Neural cell (in vitro differentiated cells): ENCODE data around the gene ANKRD39. TPM values are rescaled to one million over a fixed set of nuclear protein-coding genes. Genes with fewer than 3 reads are reported as not detected.

ENCODE experiments used
- H2AFZ ChIP-seq: fragments of 200-600, 300-800 bp; sonication (generic), shearing (Covaris generic); 2 replicates; pipeline ENCODE4 v1.6.0; 2014; ENCODE audit warnings: low read depth, mild to moderate bottlenecking, antibody characterized with exemption, low read length, moderate library complexity
- H3F3A ChIP-seq: fragments of 200-600 bp; shearing (Covaris generic); 2 replicates; pipeline ENCODE4 v1.6.1; 2016; ENCODE audit warnings: mild to moderate bottlenecking, moderate library complexity, mixed read lengths, antibody characterized with exemption, low read length; ENCODE audit not compliant: insufficient read depth, poor library complexity, severe bottlenecking
- H3K27ac ChIP-seq: fragments of 200-600, 300-800 bp; sonication (generic), shearing (Covaris generic); 2 replicates; pipeline ENCODE4 v1.5.1; 2014; ENCODE audit warnings: mild to moderate bottlenecking, low read length, moderate library complexity
- H3K27me3 ChIP-seq: fragments of 300-800, 200-600 bp; sonication (generic), shearing (Covaris generic); 2 replicates; pipeline ENCODE4 v1.6.0; 2014; ENCODE audit warnings: mild to moderate bottlenecking, low read depth, low read length, moderate library complexity; ENCODE audit not compliant: insufficient read depth
- H3K36me3 ChIP-seq: fragments of 300-800, 200-600 bp; sonication (generic), shearing (Covaris generic); 2 replicates; pipeline ENCODE4 v1.5.1; 2014; ENCODE audit warnings: mild to moderate bottlenecking, antibody characterized with exemption, low read length, moderate library complexity; ENCODE audit not compliant: insufficient read depth
- H3K4me2 ChIP-seq: fragments of 300-800, 200-600 bp; sonication (generic), shearing (Covaris generic); 2 replicates; pipeline ENCODE4 v1.6.0; 2014; ENCODE audit warnings: mild to moderate bottlenecking, low read length
- H3K4me3 ChIP-seq: fragments of 300-800, 200-600 bp; sonication (generic), shearing (Covaris generic); 2 replicates; pipeline ENCODE4 v1.5.1; 2014; ENCODE audit warnings: mild to moderate bottlenecking, low read length, moderate library complexity
- H3K79me2 ChIP-seq: fragments of 200-600 bp; shearing (Covaris generic); replicated peaks from 2 replicates; pipeline ENCODE4 v1.6.0; 2014; ENCODE audit warnings: mild to moderate bottlenecking, low read length, moderate library complexity; ENCODE audit not compliant: insufficient read depth
- H3K9ac ChIP-seq: fragments of 300-800, 200-600 bp; sonication (generic), shearing (Covaris generic); 2 replicates; pipeline ENCODE4 v1.6.1; 2016; ENCODE audit warnings: mild to moderate bottlenecking, low read length, mixed read lengths
- H3K9me2 ChIP-seq: fragments of 200-600 bp; shearing (Covaris generic); 2 replicates; pipeline ENCODE4 v1.6.1; 2016; ENCODE audit warnings: mild to moderate bottlenecking, low read length, mixed read lengths; ENCODE audit not compliant: insufficient read depth
- H3K9me3 ChIP-seq: fragments of 200-600, 300-800 bp; sonication (generic), shearing (Covaris generic); 2 replicates; pipeline ENCODE4 v1.6.1; 2016; ENCODE audit warnings: mild to moderate bottlenecking, mixed run types, low read length, moderate library complexity, mixed read lengths
- H4K20me1 ChIP-seq: fragments of 200-600 bp; shearing (Covaris generic); 2 replicates; pipeline ENCODE4 v1.6.1; 2016; ENCODE audit warnings: mild to moderate bottlenecking, mixed run types; ENCODE audit not compliant: insufficient read depth
- CTCF ChIP-seq: fragments of 450-650 bp; IDR thresholded peaks from 2 replicates; pipeline ENCODE4 v1.5.1; 2014; ENCODE audit warnings: antibody characterized with exemption, mild to moderate bottlenecking, moderate library complexity; ENCODE audit not compliant: poor library complexity, severe bottlenecking
- EP300 ChIP-seq: fragments of 450-650 bp; conservative IDR thresholded peaks from 2 replicates; pipeline ENCODE4 v1.6.1; 2014; ENCODE audit warnings: antibody characterized with exemption, mild to moderate bottlenecking, moderate library complexity; ENCODE audit not compliant: poor library complexity, severe bottlenecking
- EZH2 ChIP-seq: fragments of 200-600, 300-800 bp; shearing (Covaris generic), sonication (generic); IDR thresholded peaks from 2 replicates; pipeline ENCODE4 v1.6.1; 2014; ENCODE audit warnings: antibody characterized with exemption, low read length, borderline replicate concordance, mild to moderate bottlenecking; ENCODE audit not compliant: insufficient read depth, poor library complexity, severe bottlenecking
- MXI1 ChIP-seq: fragments of 450-650 bp; conservative IDR thresholded peaks from 2 replicates; pipeline ENCODE4 v1.6.1; 2014; ENCODE audit warnings: antibody characterized with exemption, mild to moderate bottlenecking; ENCODE audit not compliant: poor library complexity, severe bottlenecking
- POLR2AphosphoS5 ChIP-seq: IDR thresholded peaks from 2 replicates; pipeline ENCODE4 v1.6.1; 2012
- RAD21 ChIP-seq: fragments of 450-650 bp; conservative IDR thresholded peaks from 2 replicates; pipeline ENCODE4 v1.6.1; 2014; ENCODE audit warnings: antibody characterized with exemption, mild to moderate bottlenecking, moderate library complexity
- REST ChIP-seq: IDR thresholded peaks from 2 replicates; pipeline ENCODE4 v1.6.1; 2012; ENCODE audit warnings: borderline replicate concordance
- SMC3 ChIP-seq: fragments of 450-650 bp; conservative IDR thresholded peaks from 2 replicates; pipeline ENCODE4 v1.6.1; 2014; ENCODE audit warnings: antibody characterized with exemption, mild to moderate bottlenecking, moderate library complexity; ENCODE audit not compliant: poor library complexity
- TAF1 ChIP-seq: IDR thresholded peaks from 2 replicates; pipeline ENCODE4 v1.6.1; 2012; ENCODE audit warnings: low read depth
- polyA plus RNA-seq: library from polyadenylated mRNA; depleted of rRNA; stranded (reverse); fragments of >200 nt; gene quantifications from 2 replicates; pipeline ENCODE4 v1.2.3, GENCODE V29; 2014

The ANKRD39 gene
- polyA plus RNA-seq, 1 donor from 2014 or later: 30.7 TPM

GRCh38 chr2:96801005-96801785 lies 56.6 kb downstream of the ANKRD39 start:
- H3K9me2 ChIP-seq: no peaks in the 10 kb centered on the region
- no peaks in the 10 kb centered on the region for H3K36me3 ChIP-seq
- H3K9me3 ChIP-seq: no peaks in the 10 kb centered on the region
- no peak overlapping the region for H2AFZ ChIP-seq
- H3K4me2 ChIP-seq: no peak overlapping the region
- no peak overlapping the region for H3K27ac ChIP-seq
- H3K4me3 ChIP-seq: no peak overlapping the region
- H3K9ac ChIP-seq: no peak overlapping the region
- H3K27me3 ChIP-seq: no peaks in the 10 kb centered on the region
- H3K79me2 ChIP-seq: no peaks in the 10 kb centered on the region
- TF ChIP-seq EZH2 (no peak), EP300 (no peak), POLR2AphosphoS5 (no peak), SMC3 (peak; percentile 90), REST (no peak), MXI1 (peak; percentile 32), RAD21 (peak; percentile 82), CTCF (peak; percentile 88), TAF1 (no peak)
- no peaks in the 10 kb centered on the region for H4K20me1 ChIP-seq
- no peaks in the 10 kb centered on the region for H3F3A ChIP-seq

- Histone ChIP-seq H3K36me3 (no peaks in the 10 kb centered on the region), H3K9me2 (no peaks in the 10 kb centered on the region), H3K27me3 (no peaks in the 10 kb centered on the region), H4K20me1 (no peaks in the 10 kb centered on the region), H3K79me2 (no peaks in the 10 kb centered on the region), H3K4me3 (no peak overlapping the region), H2AFZ (no peak overlapping the region), H3K4me2 (no peak overlapping the region), H3F3A (no peaks in the 10 kb centered on the region), H3K27ac (no peak overlapping the region), H3K9ac (no peak overlapping the region), H3K9me3 (no peaks in the 10 kb centered on the region)
- no peak for TF ChIP-seq MXI1
- TF ChIP-seq TAF1: no peak
- TF ChIP-seq CTCF: no peak
- no peak for TF ChIP-seq POLR2AphosphoS5
- TF ChIP-seq RAD21: no peak
- no peak for TF ChIP-seq REST
- TF ChIP-seq SMC3: no peak
- TF ChIP-seq EZH2: no peak
- TF ChIP-seq EP300: no peak
Measured at GRCh38 chr2:96800061-96801004, 57.5 kb downstream of the ANKRD39 start.
